Endothelial cell of umbilical vein (primary cell): ENCODE data around the gene TGFA.

Experiments used
- EZH2 ChIP-seq: IDR thresholded peaks from 2 replicates; pipeline ENCODE4 v1.6.1; 2012; ENCODE audit warnings: borderline replicate concordance, low read depth, mild to moderate bottlenecking, moderate library complexity, low read length, inconsistent platforms; ENCODE audit not compliant: severe bottlenecking
- FOS ChIP-seq: IDR thresholded peaks from 2 replicates; pipeline ENCODE4 v1.6.1; 2011; ENCODE audit warnings: mild to moderate bottlenecking, low read length, moderate library complexity, borderline replicate concordance; ENCODE audit not compliant: insufficient read depth
- GATA2 ChIP-seq: IDR thresholded peaks from 2 replicates; pipeline ENCODE4 v1.7.0; 2011; ENCODE audit warnings: low read depth, mild to moderate bottlenecking, moderate library complexity, mixed read lengths, low read length; ENCODE audit not compliant: insufficient read length, insufficient read depth
- JUN ChIP-seq: IDR thresholded peaks from 2 replicates; pipeline ENCODE4 v1.6.1; 2011; ENCODE audit warnings: borderline replicate concordance, low read depth; ENCODE audit not compliant: insufficient read length, insufficient read depth
- POLR2A ChIP-seq: IDR thresholded peaks from 2 replicates; pipeline ENCODE4 v1.6.1; 2012; ENCODE audit warnings: low read depth, mild to moderate bottlenecking, control low read depth, low read length
- POLR2AphosphoS5 ChIP-seq: IDR thresholded peaks from 2 replicates; pipeline ENCODE4 v1.6.1; 2012; ENCODE audit warnings: low read depth, mild to moderate bottlenecking, control low read depth, low read length, moderate library complexity; ENCODE audit not compliant: insufficient read depth
- TF ChIP-seq, protein P1 (sequence below), 2 donors: IDR thresholded peaks; 1 replicate in 1 of 2; 2 replicates in 1 of 2; pipeline ENCODE4 v1.5.1; 2011; ENCODE audit warnings: low read length in 2 of 2, mild to moderate bottlenecking in 2 of 2, moderate library complexity in 2 of 2, control low read depth in 1 of 2, inconsistent platforms in 1 of 2, low read depth in 1 of 2; ENCODE audit not compliant: insufficient read depth in 1 of 2; ENCODE audit errors: extremely low read depth in 1 of 2
- TF ChIP-seq, protein P2 (sequence below): IDR thresholded peaks from 2 replicates; pipeline ENCODE4 v1.6.1; 2011; ENCODE audit not compliant: insufficient read depth, insufficient read length

GRCh38 chr2:70565039-70565731 is 11.6 kb upstream of the TGFA start:
- TF ChIP-seq, protein P1, sequence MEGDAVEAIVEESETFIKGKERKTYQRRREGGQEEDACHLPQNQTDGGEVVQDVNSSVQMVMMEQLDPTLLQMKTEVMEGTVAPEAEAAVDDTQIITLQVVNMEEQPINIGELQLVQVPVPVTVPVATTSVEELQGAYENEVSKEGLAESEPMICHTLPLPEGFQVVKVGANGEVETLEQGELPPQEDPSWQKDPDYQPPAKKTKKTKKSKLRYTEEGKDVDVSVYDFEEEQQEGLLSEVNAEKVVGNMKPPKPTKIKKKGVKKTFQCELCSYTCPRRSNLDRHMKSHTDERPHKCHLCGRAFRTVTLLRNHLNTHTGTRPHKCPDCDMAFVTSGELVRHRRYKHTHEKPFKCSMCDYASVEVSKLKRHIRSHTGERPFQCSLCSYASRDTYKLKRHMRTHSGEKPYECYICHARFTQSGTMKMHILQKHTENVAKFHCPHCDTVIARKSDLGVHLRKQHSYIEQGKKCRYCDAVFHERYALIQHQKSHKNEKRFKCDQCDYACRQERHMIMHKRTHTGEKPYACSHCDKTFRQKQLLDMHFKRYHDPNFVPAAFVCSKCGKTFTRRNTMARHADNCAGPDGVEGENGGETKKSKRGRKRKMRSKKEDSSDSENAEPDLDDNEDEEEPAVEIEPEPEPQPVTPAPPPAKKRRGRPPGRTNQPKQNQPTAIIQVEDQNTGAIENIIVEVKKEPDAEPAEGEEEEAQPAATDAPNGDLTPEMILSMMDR (IDR thresholded peaks at IDR 0.05; ENCODE audit: extremely low read depth in 1 of 2, insufficient read depth in 1 of 2, low read depth in 1 of 2, low read length in 2 of 2): no peak
- TF ChIP-seq FOS (no peak), POLR2A (no peak), JUN (no peak), POLR2AphosphoS5 (no peak), EZH2 (no peak), GATA2 (no peak)
- TF ChIP-seq, protein P2, sequence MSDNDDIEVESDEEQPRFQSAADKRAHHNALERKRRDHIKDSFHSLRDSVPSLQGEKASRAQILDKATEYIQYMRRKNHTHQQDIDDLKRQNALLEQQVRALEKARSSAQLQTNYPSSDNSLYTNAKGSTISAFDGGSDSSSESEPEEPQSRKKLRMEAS: no peak
